ENCODE data around the gene COX8A. TPM values are rescaled to one million over a fixed set of nuclear protein-coding genes. Genes with fewer than 3 reads are reported as not detected.

COX8A gene
- total and polyA plus RNA-seq, 12 donors, result 279 to 810 (median 426) TPM

GRCh38 chr11:63939397-63939891 is 35.0 kb upstream of the COX8A start:
- peak overlapping the region in 2 of 5 donors; percentile 28 to 77 for H3K27ac ChIP-seq
- TF ChIP-seq POLR2A (IDR thresholded peaks at IDR 0.05), result no peak
- TF ChIP-seq, protein P1, sequence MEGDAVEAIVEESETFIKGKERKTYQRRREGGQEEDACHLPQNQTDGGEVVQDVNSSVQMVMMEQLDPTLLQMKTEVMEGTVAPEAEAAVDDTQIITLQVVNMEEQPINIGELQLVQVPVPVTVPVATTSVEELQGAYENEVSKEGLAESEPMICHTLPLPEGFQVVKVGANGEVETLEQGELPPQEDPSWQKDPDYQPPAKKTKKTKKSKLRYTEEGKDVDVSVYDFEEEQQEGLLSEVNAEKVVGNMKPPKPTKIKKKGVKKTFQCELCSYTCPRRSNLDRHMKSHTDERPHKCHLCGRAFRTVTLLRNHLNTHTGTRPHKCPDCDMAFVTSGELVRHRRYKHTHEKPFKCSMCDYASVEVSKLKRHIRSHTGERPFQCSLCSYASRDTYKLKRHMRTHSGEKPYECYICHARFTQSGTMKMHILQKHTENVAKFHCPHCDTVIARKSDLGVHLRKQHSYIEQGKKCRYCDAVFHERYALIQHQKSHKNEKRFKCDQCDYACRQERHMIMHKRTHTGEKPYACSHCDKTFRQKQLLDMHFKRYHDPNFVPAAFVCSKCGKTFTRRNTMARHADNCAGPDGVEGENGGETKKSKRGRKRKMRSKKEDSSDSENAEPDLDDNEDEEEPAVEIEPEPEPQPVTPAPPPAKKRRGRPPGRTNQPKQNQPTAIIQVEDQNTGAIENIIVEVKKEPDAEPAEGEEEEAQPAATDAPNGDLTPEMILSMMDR (IDR thresholded peaks at IDR 0.05), result no peak
- peak overlapping the region in 3 of 4 donors; percentile 52 to 68 (median 64) for H3K4me3 ChIP-seq
- WGBS, 4 donors, result 0 to 3% (median 2%) methylated on average over 12 to 26 of the region's 26 CpGs
- no peaks in the 10 kb centered on the region for H3K36me3 ChIP-seq (replicated peaks in 1 of 2)
- H3K9me3 ChIP-seq (replicated peaks in 1 of 3), result no peaks in the 10 kb centered on the region
- peak in 4 of 7 donors; percentile 24 to 47 (median 36) for DNase-seq
- intact Hi-C loops (cut with DNase I), result no loop called here
- no peaks in the 10 kb centered on the region for H3K27me3 ChIP-seq
- peaks cover 10 to 29% of the 10 kb centered on the region in 2 donors for H3K4me1 ChIP-seq (replicated peaks in 1 of 2)

GRCh38 chr11:63940786-63941185 is 33.6 kb upstream of the COX8A start:
- WGBS, 4 donors, result 79 to 89% (median 82%) methylated on average over 6 of the region's 6 CpGs
- no peak for DNase-seq
- Histone ChIP-seq H3K9me3 (replicated peaks in 1 of 3) (no peaks in the 10 kb centered on the region), H3K27me3 (no peaks in the 10 kb centered on the region), H3K36me3 (replicated peaks in 1 of 2) (no peaks in the 10 kb centered on the region), H3K4me3 (no peak overlapping the region), H3K4me1 (replicated peaks in 1 of 2) (peaks cover 20 to 43% of the 10 kb centered on the region in 2 donors), H3K27ac (no peak overlapping the region)
- TF ChIP-seq POLR2A (IDR thresholded peaks at IDR 0.05), result no peak
- TF ChIP-seq, protein P1 (IDR thresholded peaks at IDR 0.05), result no peak
- intact Hi-C loops (cut with DNase I), result loop anchor here in 1 of 2 donors (10.0 kb wide), 1 partner anchor 176 kb away; the partner anchor contains the start of gene ZFTA

GRCh38 chr11:63941901-63942300 is 32.5 kb upstream of the COX8A start:
- H3K27me3 ChIP-seq, result no peaks in the 10 kb centered on the region
- H3K27ac ChIP-seq, result no peak overlapping the region
- DNase-seq, result no peak
- 74 to 86% (median 77%) methylated on average over 4 of the region's 4 CpGs for WGBS, 4 donors
- H3K36me3 ChIP-seq (replicated peaks in 1 of 2), result peaks cover 0 to 10% of the 10 kb centered on the region in 2 donors
- intact Hi-C loops (cut with DNase I), result loop anchor here in 1 of 2 donors (10.0 kb wide), 1 partner anchor 177 kb away; the partner anchor contains the start of gene ZFTA
- TF ChIP-seq POLR2A (IDR thresholded peaks at IDR 0.05), result no peak
- H3K4me1 ChIP-seq (replicated peaks in 1 of 2), result peaks cover 20 to 43% of the 10 kb centered on the region in 2 donors
- H3K4me3 ChIP-seq, result no peak overlapping the region
- no peaks in the 10 kb centered on the region for H3K9me3 ChIP-seq (replicated peaks in 1 of 3)

DNA sequence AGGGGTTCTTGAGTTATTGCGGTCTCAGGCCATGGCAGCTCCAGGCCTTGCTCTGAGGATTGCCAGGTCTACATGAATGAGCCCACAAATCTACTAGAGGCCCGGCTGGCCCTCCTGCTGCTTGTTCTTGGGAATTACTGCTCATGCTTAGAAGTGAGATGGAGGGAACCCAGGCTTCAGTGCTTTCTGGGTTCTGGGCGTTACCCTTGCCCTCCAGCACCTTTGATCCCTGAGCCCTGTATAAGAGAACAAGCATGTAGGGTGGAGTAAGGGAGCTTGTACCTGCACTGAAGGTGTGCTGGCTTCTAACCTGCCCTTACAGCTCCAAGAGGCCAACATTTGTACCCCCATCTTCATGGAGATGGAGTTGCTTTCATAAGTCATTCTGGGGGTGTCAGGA is 31.6 kb upstream of the COX8A start:
- DNase-seq, result no peak
- WGBS, 4 donors, result 87 to 100% (median 91%) methylated on average over 3 of the region's 3 CpGs
- intact Hi-C loops (cut with DNase I), result loop anchor here in 1 of 2 donors (10.0 kb wide), 1 partner anchor 178 kb away; the partner anchor contains the start of gene ZFTA
- peaks cover 0 to 19% of the 10 kb centered on the region in 2 donors for H3K36me3 ChIP-seq (replicated peaks in 1 of 2)
- no peak overlapping the region for H3K4me3 ChIP-seq
- H3K9me3 ChIP-seq (replicated peaks in 1 of 3), result no peaks in the 10 kb centered on the region
- no peaks in the 10 kb centered on the region for H3K27me3 ChIP-seq
- H3K27ac ChIP-seq, result no peak overlapping the region
- TF ChIP-seq, protein P1 (IDR thresholded peaks at IDR 0.05), result no peak
- TF ChIP-seq POLR2A (IDR thresholded peaks at IDR 0.05), result no peak
- H3K4me1 ChIP-seq (replicated peaks in 1 of 2), result peaks cover 20 to 43% of the 10 kb centered on the region in 2 donors
